ENCODE measurements around the gene BASP1. TPM values are rescaled to one million over a fixed set of nuclear protein-coding genes. Genes with fewer than 3 reads are reported as not detected.

BASP1 gene
- total RNA-seq, 2 experiments from 2014 or later = 0.66 to 0.85 TPM

DNA sequence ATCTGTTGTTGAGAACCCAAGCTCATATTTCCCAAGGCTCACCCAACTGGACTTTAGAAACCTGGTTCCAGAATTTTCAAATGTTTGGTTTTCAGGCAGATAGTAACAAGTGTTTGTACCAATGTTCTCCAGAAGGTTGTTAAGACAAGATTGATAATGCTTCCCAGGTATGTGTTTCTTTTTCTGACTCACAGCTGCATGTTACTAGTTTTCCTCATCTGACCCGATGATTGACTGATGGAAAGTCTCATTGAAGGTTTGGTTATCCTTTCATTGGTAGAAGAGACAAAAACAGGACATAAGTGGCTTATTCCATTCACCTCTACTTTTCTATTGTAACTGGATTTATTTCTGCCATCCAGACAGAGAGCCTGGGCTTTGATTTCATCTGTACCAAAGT lies 10.4 kb downstream of the BASP1 start:
- peaks cover 25% of the 10 kb centered on the region for H3K27me3 Mint-ChIP-seq

DNA sequence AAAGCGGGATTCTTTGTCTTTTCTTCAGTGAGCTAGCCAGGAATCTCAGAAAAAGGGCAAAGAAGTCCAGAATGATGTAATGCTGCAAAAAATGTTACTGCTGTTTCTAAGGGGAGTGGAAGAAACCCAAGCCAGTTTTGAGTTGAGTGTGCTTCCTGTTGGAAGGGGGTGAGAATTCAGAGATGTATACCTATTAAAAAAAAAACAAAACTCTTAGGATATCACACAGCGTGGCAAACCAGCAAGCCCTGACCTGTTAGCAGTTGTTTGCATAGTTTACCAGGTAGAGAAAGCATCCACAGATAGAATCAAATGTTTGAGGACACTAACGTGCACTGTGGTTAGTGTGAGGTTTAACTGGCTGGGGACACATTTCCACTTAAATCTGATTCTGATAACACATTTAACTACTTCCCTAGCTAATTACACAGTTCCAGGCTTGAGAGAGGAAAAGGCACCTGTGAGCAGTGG lies 11.4 kb downstream of the BASP1 start:
- Mint-ChIP-seq H3K9me3 (no peaks in the 10 kb centered on the region), H3K4me3 (no peak overlapping the region), H3K4me1 (peaks cover 7% of the 10 kb centered on the region), H3K36me3 (no peaks in the 10 kb centered on the region), H3K27ac (no peak overlapping the region), H3K27me3 (peaks cover 17% of the 10 kb centered on the region)
- no peak for DNase-seq

More for the DNA sequence above, 10.4 kb downstream of the BASP1 start:
- DNase-seq = no peak
- Mint-ChIP-seq H3K9me3 (no peaks in the 10 kb centered on the region), H3K4me3 (no peak overlapping the region), H3K36me3 (no peaks in the 10 kb centered on the region), H3K27ac (no peak overlapping the region), H3K4me1 (peaks cover 7% of the 10 kb centered on the region)

DNA sequence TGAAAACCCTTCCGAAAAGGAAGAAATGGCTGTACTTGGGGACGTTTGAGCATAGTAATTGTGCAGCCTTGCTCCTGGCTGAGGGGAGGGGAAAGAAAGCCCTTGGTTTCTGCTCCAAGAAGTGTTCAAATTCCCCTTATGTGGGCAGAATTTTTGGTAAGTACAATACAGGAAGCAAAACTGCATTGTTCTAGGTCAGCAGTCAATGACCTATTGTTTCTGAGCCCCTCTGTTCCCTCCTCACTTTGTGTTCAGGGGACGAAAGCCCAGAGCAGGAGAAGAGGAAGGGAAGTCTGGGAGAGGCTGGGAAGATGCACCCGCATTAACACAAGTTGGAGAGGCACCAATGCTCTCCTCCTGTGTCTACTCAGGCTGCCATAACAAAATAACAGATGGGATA lies 11.9 kb downstream of the BASP1 start:
- Mint-ChIP-seq H3K27me3 (peaks cover 12% of the 10 kb centered on the region), H3K27ac (no peak overlapping the region), H3K4me1 (peaks cover 7% of the 10 kb centered on the region), H3K4me3 (no peak overlapping the region), H3K36me3 (no peaks in the 10 kb centered on the region), H3K9me3 (no peaks in the 10 kb centered on the region)
- DNase-seq = no peak

DNA sequence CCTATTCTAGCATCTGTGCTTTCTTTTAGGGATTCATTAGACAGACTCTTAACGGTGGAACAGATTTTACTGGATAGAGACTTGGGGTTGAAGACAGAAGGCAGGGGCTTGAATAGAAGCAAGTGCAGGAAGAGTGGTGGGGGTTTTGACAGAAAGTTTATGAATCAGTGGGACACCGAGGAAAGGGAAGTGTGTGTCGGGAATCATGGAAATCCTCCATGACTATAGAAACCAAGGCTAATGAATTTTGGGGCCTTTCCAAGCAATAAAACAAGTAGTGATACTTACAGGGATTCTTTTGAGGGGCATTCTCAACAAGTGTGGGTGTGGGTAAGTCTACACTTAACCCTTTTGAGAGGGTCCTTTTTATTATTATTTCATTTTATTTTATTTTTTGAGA lies 12.8 kb downstream of the BASP1 start:
- H3K27me3 Mint-ChIP-seq = peaks cover 11% of the 10 kb centered on the region
- H3K27ac Mint-ChIP-seq = no peak overlapping the region

DNA sequence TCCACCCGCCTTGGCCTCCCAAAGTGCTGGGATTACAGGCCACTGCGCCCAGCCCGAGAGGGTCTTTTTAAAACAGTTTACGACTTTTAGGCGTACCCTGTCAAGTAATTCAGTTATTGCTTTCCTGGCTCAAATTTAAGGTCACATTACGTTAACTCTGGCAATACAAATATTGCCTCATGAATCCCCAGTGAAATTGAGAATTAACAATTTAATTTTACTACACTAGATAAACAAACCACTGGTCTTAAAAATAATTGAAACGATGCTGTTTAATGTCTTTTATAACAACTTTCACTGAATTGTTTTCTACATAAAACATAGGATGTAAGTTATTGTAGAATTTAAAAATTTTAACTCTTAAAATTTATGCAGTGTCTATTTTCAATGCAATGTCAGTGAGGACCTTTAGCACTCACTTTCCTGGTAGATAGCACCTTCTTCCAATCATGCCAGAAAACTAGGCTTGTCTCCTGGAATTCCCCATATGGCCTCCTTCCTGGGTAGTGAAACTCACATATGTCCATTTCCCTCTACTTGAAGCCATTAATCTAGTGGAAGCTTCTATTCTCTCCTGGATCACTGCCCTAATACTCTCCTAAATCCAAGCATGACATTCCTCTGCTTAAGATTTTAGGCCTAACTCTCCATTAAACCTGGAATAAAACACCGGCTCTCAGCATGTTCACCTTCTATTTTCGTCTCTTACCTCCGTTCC lies 13.5 kb downstream of the BASP1 start:
- H3K36me3 Mint-ChIP-seq = no peaks in the 10 kb centered on the region
- no peak for DNase-seq
- no peak overlapping the region for H3K27ac Mint-ChIP-seq
- no peaks in the 10 kb centered on the region for H3K9me3 Mint-ChIP-seq
- peaks cover 11% of the 10 kb centered on the region for H3K27me3 Mint-ChIP-seq
- no peak overlapping the region for H3K4me3 Mint-ChIP-seq
- H3K4me1 Mint-ChIP-seq = peaks cover 7% of the 10 kb centered on the region

More for the DNA sequence above, 12.8 kb downstream of the BASP1 start:
- H3K4me3 Mint-ChIP-seq = no peak overlapping the region
- H3K4me1 Mint-ChIP-seq = peaks cover 7% of the 10 kb centered on the region
- no peak for DNase-seq
- H3K9me3 Mint-ChIP-seq = no peaks in the 10 kb centered on the region
- H3K36me3 Mint-ChIP-seq = no peaks in the 10 kb centered on the region

DNA sequence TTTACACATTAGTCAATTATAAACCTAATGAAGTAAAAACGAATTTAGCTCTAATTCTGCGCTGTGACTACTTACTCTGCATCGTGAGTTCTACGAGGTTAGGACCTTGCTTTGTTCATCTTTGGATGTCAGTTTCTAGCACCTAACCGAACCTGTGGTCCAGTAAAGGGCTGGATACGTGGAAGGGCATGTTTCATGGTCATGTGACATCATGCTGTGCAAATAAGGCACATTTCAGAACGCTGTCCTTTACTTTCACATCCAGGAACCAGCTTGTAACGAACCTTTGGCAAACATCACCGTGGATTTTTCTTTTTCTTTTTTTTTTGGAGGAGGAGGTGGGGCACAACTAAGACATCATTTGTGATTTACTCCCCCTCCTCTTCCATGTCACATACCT lies 15.0 kb downstream of the BASP1 start:
- Mint-ChIP-seq H3K4me3 (no peak overlapping the region), H3K27me3 (peaks cover 8% of the 10 kb centered on the region), H3K27ac (no peak overlapping the region), H3K36me3 (no peaks in the 10 kb centered on the region), H3K9me3 (no peaks in the 10 kb centered on the region), H3K4me1 (peaks cover 7% of the 10 kb centered on the region)
- no peak for DNase-seq

DNA sequence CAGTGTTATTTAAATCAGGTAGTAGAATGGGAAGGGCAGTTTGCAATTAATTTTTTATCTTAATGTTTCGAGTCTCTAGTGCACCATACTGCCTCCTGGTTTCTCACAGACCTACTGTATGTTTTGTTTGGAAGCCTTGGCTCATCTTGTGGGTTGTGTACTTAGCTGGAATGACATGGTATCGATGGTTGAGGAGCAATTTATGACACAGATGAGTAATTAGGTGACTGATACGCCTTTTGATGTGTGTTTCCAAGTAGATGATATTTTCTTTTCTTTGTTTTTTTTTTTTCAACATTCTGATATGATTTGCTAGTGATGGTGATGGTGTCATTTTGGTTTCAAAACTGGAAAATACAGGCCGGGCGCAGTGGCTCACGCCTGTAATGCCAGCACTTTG lies 16.1 kb downstream of the BASP1 start:
- Mint-ChIP-seq H3K27me3 (peaks cover 6% of the 10 kb centered on the region), H3K27ac (no peak overlapping the region), H3K9me3 (no peaks in the 10 kb centered on the region), H3K4me1 (peaks cover 6% of the 10 kb centered on the region), H3K4me3 (no peak overlapping the region), H3K36me3 (no peaks in the 10 kb centered on the region)
- no peak for DNase-seq

DNA sequence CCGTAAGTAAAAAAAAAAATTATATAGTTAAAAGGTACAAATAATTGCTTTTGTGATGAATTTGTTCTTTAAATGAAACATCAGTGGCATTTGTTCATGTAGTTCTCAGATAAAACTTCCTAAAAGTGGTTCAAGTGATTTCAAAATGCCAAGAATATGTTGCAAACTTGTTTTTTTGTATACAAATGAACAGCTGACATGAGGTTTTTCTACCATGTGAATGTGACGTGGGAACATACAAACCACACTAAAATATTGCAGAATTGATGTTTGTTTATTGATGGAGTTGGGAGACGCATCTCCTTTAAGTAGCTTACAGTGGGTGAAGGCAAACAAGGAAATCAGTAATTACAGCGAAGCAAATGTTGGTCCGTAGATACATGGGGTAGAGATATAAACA lies 16.9 kb downstream of the BASP1 start:
- Mint-ChIP-seq H3K9me3 (no peaks in the 10 kb centered on the region), H3K4me3 (no peak overlapping the region), H3K36me3 (no peaks in the 10 kb centered on the region), H3K27me3 (peaks cover 3% of the 10 kb centered on the region), H3K4me1 (no peaks in the 10 kb centered on the region), H3K27ac (no peak overlapping the region)
- DNase-seq = no peak

DNA sequence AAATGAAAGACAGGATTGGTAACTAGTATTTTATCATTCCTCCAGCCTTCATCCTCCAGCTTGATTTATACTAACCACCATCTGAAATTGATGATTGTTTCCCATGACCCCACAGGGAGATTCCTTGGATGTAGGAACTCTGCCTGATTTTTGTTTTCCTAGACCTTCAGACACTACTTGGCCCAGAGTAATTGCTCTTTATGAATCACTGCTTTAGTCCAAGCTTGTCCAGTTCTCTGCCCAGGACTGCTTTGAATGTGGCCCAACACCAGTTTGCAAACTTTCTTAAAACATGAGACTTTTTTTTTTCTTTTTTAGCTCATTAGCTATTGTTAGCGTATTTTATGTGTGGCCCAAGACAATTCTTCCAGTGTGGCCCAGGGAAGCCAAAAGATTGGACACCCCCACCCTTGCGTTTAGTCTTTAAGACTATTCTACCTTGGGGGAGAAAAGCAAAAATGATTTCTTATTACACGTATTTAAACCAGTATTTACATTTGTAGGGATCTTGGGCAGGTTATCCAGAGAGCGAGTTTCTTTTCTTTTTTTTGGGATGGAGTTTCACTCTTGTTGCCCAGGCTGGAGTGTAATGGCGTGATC lies 18.4 kb downstream of the BASP1 start:
- Mint-ChIP-seq H3K9me3 (no peaks in the 10 kb centered on the region), H3K4me1 (no peaks in the 10 kb centered on the region), H3K27ac (no peak overlapping the region), H3K4me3 (no peak overlapping the region), H3K27me3 (no peaks in the 10 kb centered on the region), H3K36me3 (no peaks in the 10 kb centered on the region)
- DNase-seq = no peak

DNA sequence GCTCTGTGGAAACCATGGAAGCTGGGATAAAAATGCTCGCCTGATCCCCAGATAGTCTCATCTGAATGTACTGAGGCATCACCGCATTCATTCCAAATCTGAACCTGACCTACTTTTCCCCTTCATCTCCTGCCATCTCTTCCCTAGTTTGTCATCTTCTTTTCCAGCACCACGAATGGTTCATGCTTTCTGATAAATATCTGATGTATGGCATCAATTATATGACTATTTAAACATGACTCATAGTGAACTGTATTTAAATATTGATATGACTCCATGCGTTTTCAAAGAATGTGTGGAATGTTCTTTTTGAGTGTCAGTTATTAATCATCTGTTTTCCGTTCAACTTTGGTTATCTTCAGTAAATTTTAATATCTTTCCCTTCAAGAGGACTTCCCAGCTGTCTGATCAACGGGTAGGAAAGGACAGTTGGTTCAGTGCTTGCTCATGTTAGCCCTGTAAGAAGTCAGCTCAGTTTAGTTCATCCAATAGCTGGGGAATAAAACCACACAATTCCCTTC lies 21.1 kb downstream of the BASP1 start:
- DNase-seq = no peak
- H3K9me3 Mint-ChIP-seq = no peaks in the 10 kb centered on the region
- no peak overlapping the region for H3K27ac Mint-ChIP-seq
- no peaks in the 10 kb centered on the region for H3K4me1 Mint-ChIP-seq
- no peak overlapping the region for H3K4me3 Mint-ChIP-seq
- H3K27me3 Mint-ChIP-seq = no peaks in the 10 kb centered on the region
- no peaks in the 10 kb centered on the region for H3K36me3 Mint-ChIP-seq

DNA sequence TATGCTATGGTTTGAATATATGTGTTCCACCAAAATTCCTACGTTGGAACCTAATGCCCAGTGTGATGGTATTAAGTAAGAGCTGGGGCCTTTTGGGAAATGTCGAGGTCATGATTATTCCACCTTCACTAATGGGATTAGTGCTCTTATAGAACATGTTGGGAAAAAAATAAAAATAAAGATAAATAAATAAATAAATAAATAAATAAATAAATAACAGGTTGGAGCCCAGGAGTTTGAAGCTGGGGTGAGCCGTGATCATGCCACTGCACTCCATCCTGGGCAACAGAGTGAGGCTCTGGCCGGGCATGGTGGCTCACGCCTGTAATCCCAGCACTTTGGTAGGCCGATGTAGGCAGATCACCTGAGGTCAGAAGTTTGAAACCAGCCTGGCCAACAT lies 22.5 kb downstream of the BASP1 start:
- no peak overlapping the region for H3K27ac Mint-ChIP-seq
- no peaks in the 10 kb centered on the region for H3K9me3 Mint-ChIP-seq
- H3K27me3 Mint-ChIP-seq = no peaks in the 10 kb centered on the region
- no peak for DNase-seq
- H3K4me3 Mint-ChIP-seq = no peak overlapping the region
- no peaks in the 10 kb centered on the region for H3K4me1 Mint-ChIP-seq
- no peaks in the 10 kb centered on the region for H3K36me3 Mint-ChIP-seq

DNA sequence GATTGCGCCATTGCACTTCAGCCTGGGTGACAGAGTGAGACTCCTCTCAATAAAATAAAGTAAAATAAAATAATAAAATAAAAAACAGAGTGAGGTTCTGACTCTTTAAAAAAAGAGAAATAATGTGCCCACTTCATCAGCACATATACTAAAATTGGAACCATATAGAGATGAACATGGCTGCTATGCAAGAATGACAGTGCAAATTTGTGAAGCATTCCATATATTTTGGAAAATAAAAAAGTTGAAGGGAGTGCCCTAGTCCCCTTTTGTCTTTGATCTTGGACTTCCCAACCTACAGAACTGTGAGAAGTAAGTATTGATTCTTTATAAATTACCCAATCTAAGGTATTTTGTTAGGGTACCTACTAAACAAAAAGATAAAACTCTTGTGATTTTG lies 23.1 kb downstream of the BASP1 start:
- Mint-ChIP-seq H3K27ac (no peak overlapping the region), H3K4me1 (no peaks in the 10 kb centered on the region), H3K9me3 (no peaks in the 10 kb centered on the region), H3K27me3 (no peaks in the 10 kb centered on the region), H3K4me3 (no peak overlapping the region), H3K36me3 (no peaks in the 10 kb centered on the region)
- DNase-seq = no peak

DNA sequence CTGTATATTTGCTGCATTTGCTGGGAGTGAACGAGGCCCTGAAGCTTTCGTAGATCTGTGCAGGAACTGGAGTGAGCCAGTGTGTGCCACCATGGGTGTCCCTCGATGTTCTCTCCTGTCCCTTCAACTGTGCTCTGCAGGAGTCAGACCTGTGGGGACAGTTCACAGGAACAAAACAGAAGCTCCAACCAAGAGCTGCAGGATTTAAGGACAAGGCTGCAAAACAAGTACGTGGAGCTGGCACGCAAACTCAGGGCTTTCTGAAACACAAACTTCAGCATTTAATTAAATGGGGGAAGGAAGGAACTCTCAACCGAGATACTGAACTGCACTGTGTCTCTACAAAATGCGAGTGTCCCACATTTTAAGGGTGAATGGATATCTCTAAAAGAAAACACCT lies 24.2 kb downstream of the BASP1 start:
- Mint-ChIP-seq H3K27ac (no peak overlapping the region), H3K9me3 (no peaks in the 10 kb centered on the region), H3K36me3 (no peaks in the 10 kb centered on the region), H3K27me3 (no peaks in the 10 kb centered on the region), H3K4me1 (no peaks in the 10 kb centered on the region), H3K4me3 (no peak overlapping the region)
- no peak for DNase-seq

DNA sequence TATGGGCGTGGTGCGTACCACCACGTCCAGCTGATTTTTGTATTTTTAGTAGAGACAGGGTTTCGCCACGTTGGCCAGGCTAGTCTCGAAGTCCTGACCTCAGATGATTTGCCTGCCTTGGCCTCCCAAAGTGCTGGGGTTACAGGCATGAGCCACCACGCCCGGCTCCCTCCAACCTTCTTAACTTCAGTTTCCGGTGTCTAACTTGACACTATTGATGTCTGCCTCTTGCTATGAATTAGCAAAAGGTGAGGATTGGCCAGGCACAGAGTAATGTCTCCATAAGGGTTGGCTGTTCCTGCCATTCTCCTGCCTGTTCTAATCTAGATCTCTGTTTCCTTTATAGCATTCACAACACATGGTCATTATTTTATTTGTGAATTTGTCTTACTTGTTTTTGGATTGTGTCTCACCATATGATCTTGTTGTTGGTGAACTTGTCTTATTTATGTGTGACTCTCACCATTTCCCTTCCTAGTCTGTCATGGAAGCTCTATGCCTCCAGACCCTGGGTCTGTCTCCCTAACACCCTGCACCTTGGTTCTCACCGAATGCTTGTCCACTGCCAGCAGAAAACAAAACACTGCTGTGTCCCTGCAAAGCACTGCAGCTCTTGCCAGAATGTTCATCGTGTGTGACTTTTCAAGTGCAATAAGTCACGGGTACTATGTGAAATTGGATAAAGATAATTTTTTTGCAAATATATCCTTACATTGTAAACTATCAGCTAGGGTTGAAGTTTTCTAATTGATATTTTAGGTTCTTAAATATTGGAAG lies 26.0 kb downstream of the BASP1 start:
- no peak for DNase-seq
- no peaks in the 10 kb centered on the region for H3K9me3 Mint-ChIP-seq
- H3K4me1 Mint-ChIP-seq = no peaks in the 10 kb centered on the region
- no peaks in the 10 kb centered on the region for H3K36me3 Mint-ChIP-seq
- no peak overlapping the region for H3K27ac Mint-ChIP-seq
- no peak overlapping the region for H3K4me3 Mint-ChIP-seq
- H3K27me3 Mint-ChIP-seq = no peaks in the 10 kb centered on the region

DNA sequence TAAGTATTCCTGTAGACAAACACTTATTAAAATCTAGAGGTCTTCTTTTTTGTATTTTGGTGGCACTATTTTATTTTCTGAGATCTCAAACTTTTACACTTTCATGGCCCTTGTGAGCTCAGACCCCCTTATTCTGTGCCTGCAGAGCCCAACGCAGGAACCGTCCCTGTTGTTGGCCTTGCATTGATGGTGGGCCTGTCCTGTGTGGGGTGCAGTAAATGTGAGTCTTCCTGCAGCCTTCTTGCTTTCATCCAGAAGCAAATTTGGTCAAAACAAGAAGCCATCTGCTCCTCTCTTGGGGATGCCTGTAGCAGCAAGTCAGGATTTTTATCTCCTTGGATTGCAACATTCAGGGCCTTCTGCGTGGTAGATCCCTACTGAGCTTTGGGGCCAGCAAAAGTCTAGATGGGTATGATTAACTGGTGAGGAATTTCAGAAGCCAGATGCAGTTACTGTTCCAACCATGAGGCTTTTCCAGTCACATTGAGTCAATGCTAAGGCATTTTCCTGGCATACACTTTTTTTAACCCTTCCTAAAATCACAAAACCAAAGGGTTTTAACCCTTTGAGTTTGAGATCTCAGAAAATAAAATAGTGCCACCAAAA lies 31.7 kb downstream of the BASP1 start:
- H3K4me3 Mint-ChIP-seq = no peak overlapping the region
- DNase-seq = no peak
- H3K9me3 Mint-ChIP-seq = no peaks in the 10 kb centered on the region
- no peaks in the 10 kb centered on the region for H3K36me3 Mint-ChIP-seq
- no peaks in the 10 kb centered on the region for H3K4me1 Mint-ChIP-seq
- H3K27me3 Mint-ChIP-seq = peaks cover 3% of the 10 kb centered on the region
- no peak overlapping the region for H3K27ac Mint-ChIP-seq
